Stimulated activated naive B cell treated with anti-CD40 and anti-IgM and Interleukin-4, amounts not matched to agents 10 μg/mL and 1 μg/mL and 100 μg/mL, for 72 hours (primary cell): Measurements from ENCODE around the gene SLC4A1.
"Not testable (repeated sequence)": the region's sequence is repeated elsewhere in the genome, so short reads cannot be mapped to it uniquely, and the experiment has no call there.

Experiments
- ATAC-seq, 2 donors: fragments of 150-1000 bp; cut with Tn5 transposase; replicated peaks; 2 replicates each; pipeline ENCODE4 v1.10.0; 2021; ENCODE audit warnings: moderate library complexity in 1 of 2
- DNase-seq: peaks from one replicate; pipeline ENCODE4 v3.0.0; 2021
- H3K27ac Mint-ChIP-seq: one replicate; pipeline ENCODE4 v1.8.0; 2022; ENCODE audit warnings: mild to moderate bottlenecking, mixed read lengths
- H3K27me3 Mint-ChIP-seq, 2 donors: one replicate each; pipeline ENCODE4 v1.8.0; 2022; ENCODE audit warnings: mixed read lengths in 2 of 2
- H3K36me3 Mint-ChIP-seq, 2 donors: one replicate each; pipeline ENCODE4 v1.8.0; 2022; ENCODE audit warnings: mixed read lengths in 2 of 2, mild to moderate bottlenecking in 1 of 2
- H3K4me1 Mint-ChIP-seq, 2 donors: one replicate each; pipeline ENCODE4 v1.8.0; 2022; ENCODE audit warnings: mixed read lengths in 2 of 2, mild to moderate bottlenecking in 1 of 2
- H3K4me3 Mint-ChIP-seq, 2 donors: one replicate each; pipeline ENCODE4 v1.8.0; 2022; ENCODE audit warnings: mild to moderate bottlenecking in 2 of 2, mixed read lengths in 2 of 2, moderate library complexity in 1 of 2
- H3K9me3 Mint-ChIP-seq, 2 donors: one replicate each; pipeline ENCODE4 v1.8.0; 2022; ENCODE audit warnings: mixed read lengths in 2 of 2, mild to moderate bottlenecking in 1 of 2

Gene SLC4A1

GRCh38 chr17:44257815-44258760, 9.8 kb downstream of the SLC4A1 start:
- Mint-ChIP-seq H3K9me3 (no peaks in the 10 kb centered on the region), H3K36me3 (no peaks in the 10 kb centered on the region), H3K27ac (no peak overlapping the region), H3K4me1 (no peaks in the 10 kb centered on the region), H3K4me3 (no peak overlapping the region), H3K27me3 (peaks cover 5 to 17% of the 10 kb centered on the region in 2 donors)
- ATAC-seq (no peak), DNase-seq (no peak)

GRCh38 chr17:44256671-44257070, 11.3 kb downstream of the SLC4A1 start:
- ATAC-seq: peak in 1 of 2 donors; percentile 23
- Mint-ChIP-seq H3K9me3 (no peaks in the 10 kb centered on the region), H3K4me1 (no peaks in the 10 kb centered on the region), H3K27ac (no peak overlapping the region), H3K27me3 (peaks cover 5 to 17% of the 10 kb centered on the region in 2 donors), H3K36me3 (no peaks in the 10 kb centered on the region), H3K4me3 (no peak overlapping the region)
- DNase-seq: no peak

- H3K36me3 Mint-ChIP-seq: no peaks in the 10 kb centered on the region
Measured at GRCh38 chr17:44255915-44256314, 12.0 kb downstream of the SLC4A1 start.

GRCh38 chr17:44254361-44255095, 13.4 kb downstream of the SLC4A1 start:
- Mint-ChIP-seq H3K36me3 (no peaks in the 10 kb centered on the region), H3K9me3 (no peaks in the 10 kb centered on the region), H3K27ac (no peak overlapping the region), H3K4me1 (peaks cover 0 to 5% of the 10 kb centered on the region in 2 donors), H3K27me3 (peaks cover 5 to 17% of the 10 kb centered on the region in 2 donors), H3K4me3 (no peak overlapping the region)
- ATAC-seq (no peak), DNase-seq (no peak)

More at GRCh38 chr17:44255915-44256314, 12.0 kb downstream of the SLC4A1 start:
- Mint-ChIP-seq H3K27ac (no peak overlapping the region), H3K27me3 (peaks cover 5 to 17% of the 10 kb centered on the region in 2 donors), H3K9me3 (no peaks in the 10 kb centered on the region), H3K4me3 (no peak overlapping the region), H3K4me1 (no peaks in the 10 kb centered on the region)
- ATAC-seq: no peak
- DNase-seq: no peak

GRCh38 chr17:44253006-44253405, 14.9 kb downstream of the SLC4A1 start:
- Mint-ChIP-seq H3K27ac (no peak overlapping the region), H3K4me1 (peaks cover 0 to 9% of the 10 kb centered on the region in 2 donors), H3K36me3 (no peaks in the 10 kb centered on the region), H3K4me3 (no peak overlapping the region), H3K9me3 (no peaks in the 10 kb centered on the region), H3K27me3 (peaks cover 5 to 17% of the 10 kb centered on the region in 2 donors)
- DNase-seq (no peak), ATAC-seq (no peak)

GRCh38 chr17:44251062-44251461, 16.9 kb downstream of the SLC4A1 start:
- no peak overlapping the region for H3K27ac Mint-ChIP-seq
- H3K9me3 Mint-ChIP-seq: no peaks in the 10 kb centered on the region
- ATAC-seq: no peak

GRCh38 chr17:44249501-44250246, 18.3 kb downstream of the SLC4A1 start:
- Mint-ChIP-seq H3K4me1 (peaks cover 10 to 38% of the 10 kb centered on the region in 2 donors), H3K27ac (peak overlapping the region; percentile 20), H3K9me3 (no peaks in the 10 kb centered on the region), H3K27me3 (peaks cover 0 to 5% of the 10 kb centered on the region in 2 donors), H3K4me3 (no peak overlapping the region), H3K36me3 (no peaks in the 10 kb centered on the region)
- no peak for ATAC-seq
- DNase-seq: no peak

More at GRCh38 chr17:44251062-44251461, 16.9 kb downstream of the SLC4A1 start:
- peaks cover 9 to 29% of the 10 kb centered on the region in 2 donors for H3K4me1 Mint-ChIP-seq
- no peak overlapping the region for H3K4me3 Mint-ChIP-seq
- H3K27me3 Mint-ChIP-seq: peaks cover 4 to 17% of the 10 kb centered on the region in 2 donors
- DNase-seq: no peak
- H3K36me3 Mint-ChIP-seq: no peaks in the 10 kb centered on the region

GRCh38 chr17:44247876-44248736, 19.8 kb downstream of the SLC4A1 start:
- ATAC-seq (no peak), DNase-seq (no peak)
- no peak overlapping the region for H3K4me3 Mint-ChIP-seq
- peak overlapping the region; percentile 9 for H3K27ac Mint-ChIP-seq
- peaks cover 0 to 1% of the 10 kb centered on the region in 2 donors for H3K36me3 Mint-ChIP-seq
- H3K4me1 Mint-ChIP-seq: peaks cover 12 to 41% of the 10 kb centered on the region in 2 donors
- H3K27me3 Mint-ChIP-seq: no peaks in the 10 kb centered on the region
- no peaks in the 10 kb centered on the region for H3K9me3 Mint-ChIP-seq

GRCh38 chr17:44247440-44247841, 20.5 kb downstream of the SLC4A1 start:
- Mint-ChIP-seq H3K27ac (peak overlapping the region; percentile 75), H3K27me3 (no peaks in the 10 kb centered on the region), H3K4me3 (no peak overlapping the region), H3K9me3 (no peaks in the 10 kb centered on the region), H3K4me1 (peaks cover 17 to 48% of the 10 kb centered on the region in 2 donors), H3K36me3 (peaks cover 0 to 3% of the 10 kb centered on the region in 2 donors)
- DNase-seq (no peak), ATAC-seq (no peak)

- ATAC-seq: no peak
- Mint-ChIP-seq H3K4me3 (no peak overlapping the region), H3K9me3 (no peaks in the 10 kb centered on the region), H3K36me3 (peaks cover 0 to 3% of the 10 kb centered on the region in 2 donors), H3K27ac (no peak overlapping the region), H3K4me1 (peaks cover 11 to 20% of the 10 kb centered on the region in 2 donors), H3K27me3 (peaks cover 0 to 9% of the 10 kb centered on the region in 2 donors)
- DNase-seq: no peak
Measured at GRCh38 chr17:44241106-44241624, 26.8 kb downstream of the SLC4A1 start.

- ATAC-seq, H3K36me3 Mint-ChIP-seq, H3K4me3 Mint-ChIP-seq, H3K27ac Mint-ChIP-seq, DNase-seq, H3K9me3 Mint-ChIP-seq: not testable (repeated sequence)
- Mint-ChIP-seq H3K27me3 (peaks cover 0 to 17% of the 10 kb centered on the region in 2 donors), H3K4me1 (peaks cover 10 to 13% of the 10 kb centered on the region in 2 donors)
Measured at GRCh38 chr17:44237886-44238285, 30.0 kb downstream of the SLC4A1 start.

GRCh38 chr17:44236444-44236991, 31.4 kb downstream of the SLC4A1 start:
- peaks cover 0 to 17% of the 10 kb centered on the region in 2 donors for H3K27me3 Mint-ChIP-seq
- peaks cover 7% of the 10 kb centered on the region in 2 donors for H3K4me1 Mint-ChIP-seq
- H3K36me3 Mint-ChIP-seq: no peaks in the 10 kb centered on the region
- no peak overlapping the region for H3K4me3 Mint-ChIP-seq
- peak in 1 of 2 donors; percentile 68 for ATAC-seq
- H3K27ac Mint-ChIP-seq: no peak overlapping the region
- no peak for DNase-seq
- no peaks in the 10 kb centered on the region for H3K9me3 Mint-ChIP-seq

GRCh38 chr17:44235583-44235936, 32.4 kb downstream of the SLC4A1 start:
- H3K4me3 Mint-ChIP-seq: no peak overlapping the region
- peaks cover 7% of the 10 kb centered on the region in 2 donors for H3K4me1 Mint-ChIP-seq
- H3K27me3 Mint-ChIP-seq: peaks cover 0 to 17% of the 10 kb centered on the region in 2 donors
- DNase-seq (no peak), ATAC-seq (no peak)
- no peaks in the 10 kb centered on the region for H3K9me3 Mint-ChIP-seq
- no peak overlapping the region for H3K27ac Mint-ChIP-seq
- H3K36me3 Mint-ChIP-seq: no peaks in the 10 kb centered on the region
